Activated T-cell treated with anti-CD3 and anti-CD28 coated beads for 24 hours (primary cell): ENCODE results near the gene CCNB1.
"Not testable (repeated sequence)": the region's sequence is repeated elsewhere in the genome, so short reads cannot be mapped to it uniquely, and the experiment has no call there.

Experiments
- DNase-seq: peaks from one replicate; pipeline ENCODE4 v3.0.0-alpha.2; 2020; ENCODE audit warnings: low read depth

The CCNB1 gene

GRCh38 chr5:69184621-69185020 lies 17.7 kb downstream of the CCNB1 start:
- DNase-seq: no peak

DNA sequence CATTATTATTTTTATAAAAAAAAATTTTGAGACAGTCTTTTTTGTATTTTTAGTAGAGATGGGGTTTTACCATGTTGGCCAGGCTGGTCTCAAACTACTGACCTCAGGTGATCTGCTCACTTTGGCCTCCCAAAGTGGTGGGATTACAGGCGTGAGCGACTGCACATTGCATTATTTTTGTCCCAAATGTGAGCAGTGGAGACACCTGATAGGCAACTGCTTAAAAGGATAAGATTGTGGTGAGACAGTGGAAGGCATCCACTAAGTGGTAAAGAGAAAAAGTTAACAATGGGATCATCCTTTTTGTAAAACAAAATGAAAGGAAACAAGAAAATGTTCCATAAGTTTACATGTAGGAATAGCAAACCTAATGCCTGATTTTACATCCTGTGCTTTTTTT lies 20.4 kb downstream of the CCNB1 start:
- DNase-seq: no peak

- no peak for DNase-seq
Observed at GRCh38 chr5:69188811-69189161, 21.8 kb downstream of the CCNB1 start.

- peak; percentile 91 for DNase-seq
Observed at GRCh38 chr5:69189162-69190086, 22.5 kb downstream of the CCNB1 start, which contains the start of gene CENPH. Gene CENPH, plus strand, starts transcription at chr5:69189583. Its CDS starts 52 bp downstream, at chr5:69189635.

DNA sequence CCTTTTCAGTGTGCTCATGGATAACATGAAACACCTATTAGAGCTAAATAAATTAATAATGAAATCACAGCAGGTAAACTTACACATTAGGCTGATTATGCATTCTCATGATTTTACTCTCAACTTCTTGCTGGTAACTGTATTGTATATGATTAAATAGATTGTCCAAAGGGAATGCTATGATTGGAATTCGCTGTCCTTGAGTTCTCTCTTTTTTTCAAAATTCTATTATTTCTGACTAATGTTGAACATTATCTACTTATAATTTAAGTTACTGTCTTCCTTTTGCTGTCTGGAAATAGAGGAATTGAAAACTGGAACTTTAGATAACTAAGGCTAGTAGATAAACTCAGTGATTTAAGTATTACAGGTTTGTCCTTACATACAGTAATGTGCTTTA lies 35.5 kb downstream of the CCNB1 start:
- DNase-seq: no peak

DNA sequence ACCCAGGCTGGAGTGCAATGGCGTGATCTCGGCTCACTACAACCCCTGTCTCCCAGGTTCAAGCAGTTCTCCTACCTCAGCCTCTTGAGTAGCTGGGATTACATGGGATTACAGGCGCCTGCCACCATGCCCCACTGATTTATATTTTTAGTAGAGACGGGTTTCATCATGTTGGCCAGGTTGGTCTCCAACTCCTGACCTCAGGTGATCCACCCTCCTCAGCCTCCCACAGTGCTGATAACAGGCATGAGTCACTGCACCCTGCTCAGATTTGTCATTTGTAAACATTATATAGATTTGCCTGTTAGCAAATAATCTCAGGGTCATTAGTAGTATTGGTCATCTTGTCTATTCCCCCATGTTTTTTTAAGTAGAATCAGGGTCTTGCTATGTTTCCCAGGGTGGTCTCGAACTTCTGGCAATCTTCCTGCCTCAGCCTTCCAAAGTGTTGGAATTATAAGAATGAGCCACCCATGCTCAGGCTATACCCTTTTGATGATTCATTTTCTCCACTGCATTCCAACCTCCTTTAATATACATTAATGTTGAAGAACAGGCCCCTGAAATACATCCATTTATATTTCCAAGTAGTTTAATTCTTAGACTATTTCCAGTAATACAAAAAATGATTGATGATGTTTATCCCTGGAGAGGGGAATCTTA lies 39.7 kb downstream of the CCNB1 start:
- no peak for DNase-seq

- DNase-seq: no peak
Observed at GRCh38 chr5:69209602-69210001, 42.7 kb downstream of the CCNB1 start.

- DNase-seq: no peak
Observed at GRCh38 chr5:69211200-69211599, 44.2 kb downstream of the CCNB1 start.

DNA sequence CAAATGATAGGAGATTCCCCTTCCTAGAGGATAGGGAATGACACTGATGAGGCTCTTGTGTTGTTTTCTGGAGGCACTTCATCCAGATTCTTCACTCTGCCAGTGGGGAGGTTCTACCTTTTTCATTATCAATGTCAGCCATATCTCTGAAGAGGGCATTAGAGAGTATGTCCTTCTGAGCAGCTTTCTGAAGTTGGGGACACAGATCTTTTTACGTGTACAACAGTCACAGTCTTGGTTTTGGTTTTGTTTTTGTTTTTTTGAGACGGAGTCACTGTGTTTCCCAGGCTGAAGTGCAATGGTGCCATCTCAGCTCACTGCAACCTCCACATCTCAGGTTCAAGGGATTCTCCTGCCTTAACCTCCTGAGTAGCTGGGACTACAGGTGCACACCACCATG lies 45.1 kb downstream of the CCNB1 start:
- no peak for DNase-seq

GRCh38 chr5:69213513-69214215 lies 46.7 kb downstream of the CCNB1 start:
- no peak for DNase-seq

- DNase-seq: no peak
Observed at GRCh38 chr5:69217151-69217511, 50.2 kb downstream of the CCNB1 start.

DNA sequence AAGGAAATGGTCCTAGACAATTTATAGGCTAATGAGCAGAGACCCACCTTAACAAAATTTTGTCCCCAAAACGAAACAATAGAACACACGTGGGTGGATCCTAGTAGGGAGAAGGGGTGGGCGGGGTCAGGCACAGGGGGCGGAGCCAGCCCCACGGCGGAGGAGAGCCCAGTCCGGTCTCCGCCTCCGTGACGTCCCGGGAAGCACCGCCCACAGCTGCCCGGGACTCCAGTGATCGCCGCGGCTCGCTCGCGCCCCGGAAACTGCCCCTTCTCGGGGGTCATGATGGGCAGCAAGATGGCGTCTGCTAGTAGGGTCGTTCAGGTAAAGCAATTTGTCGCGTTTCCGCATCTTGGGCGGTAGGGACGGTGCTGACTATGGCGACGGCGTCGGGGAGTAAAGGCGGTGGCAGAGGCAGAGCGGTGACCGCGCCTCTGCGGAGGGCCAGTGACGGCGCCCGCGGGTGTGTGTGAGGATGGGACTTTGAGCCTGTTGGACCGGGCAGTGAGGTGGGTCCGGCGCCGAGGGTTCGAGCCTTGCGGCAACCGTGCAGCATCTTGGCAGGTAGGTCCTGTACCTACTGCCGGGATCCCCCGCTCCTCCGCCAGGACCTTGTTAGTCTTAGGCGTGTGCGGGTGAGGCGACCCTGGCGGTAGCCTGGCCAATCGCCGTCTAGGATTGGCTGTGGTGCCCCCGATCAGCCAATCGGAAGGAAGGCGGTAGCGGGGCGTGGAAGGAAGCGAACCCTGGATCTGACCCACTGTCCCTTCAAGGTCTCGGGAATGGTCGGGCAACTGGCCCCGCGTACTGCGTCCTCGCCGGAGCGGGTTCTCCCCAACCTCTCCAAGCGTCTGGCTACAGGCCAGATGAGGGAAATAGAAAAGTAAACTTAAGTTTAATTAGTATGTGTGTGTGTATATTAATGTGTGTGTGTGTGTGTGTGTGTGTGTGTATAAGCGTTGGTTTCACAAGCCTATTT lies 50.9 kb downstream of the CCNB1 start:
- DNase-seq: peak; percentile 91

GRCh38 chr5:69219939-69220338 lies 53.0 kb downstream of the CCNB1 start:
- no peak for DNase-seq

- DNase-seq: not testable (repeated sequence)
Observed at GRCh38 chr5:69220371-69220770, 53.4 kb downstream of the CCNB1 start.

DNA sequence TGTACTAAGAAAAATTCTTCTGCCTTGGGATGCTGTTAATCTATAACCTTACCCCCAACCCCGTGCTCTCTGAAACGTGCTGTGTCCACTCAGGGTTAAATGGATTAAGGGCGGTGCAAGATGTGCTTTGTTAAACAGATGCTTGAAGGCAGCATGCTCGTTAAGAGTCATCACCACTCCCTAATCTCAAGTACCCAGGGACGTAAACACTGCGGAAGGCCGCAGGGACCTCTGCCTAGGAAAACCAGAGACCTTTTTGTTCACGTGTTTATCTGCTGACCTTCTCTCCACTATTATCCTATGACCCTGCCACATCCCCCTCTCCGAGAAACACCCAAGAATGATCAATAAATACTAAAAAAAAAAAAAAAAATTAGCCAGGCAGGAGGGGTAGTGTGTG lies 53.9 kb downstream of the CCNB1 start:
- not testable (repeated sequence) for DNase-seq

- DNase-seq: no peak
Observed at GRCh38 chr5:69224520-69224919, 57.6 kb downstream of the CCNB1 start.

GRCh38 chr5:69225860-69226259 lies 58.9 kb downstream of the CCNB1 start:
- DNase-seq: no peak
